MM.1S (cell line): ENCODE data around the gene MYH11.

Source experiments
- DNase-seq: peaks from one replicate; pipeline ENCODE4 v3.0.0-alpha.2; 2015
- H2AFZ ChIP-seq: fragments of 300-600 bp; sonication (generic); 2 replicates; pipeline ENCODE4 v1.6.0; 2016; ENCODE audit warnings: antibody characterized with exemption, low read length
- H3F3A ChIP-seq: fragments of 300-600 bp; sonication (generic); 2 replicates; pipeline ENCODE4 v1.6.1; 2016; ENCODE audit warnings: mild to moderate bottlenecking, antibody characterized with exemption, low read length, moderate library complexity, mixed read lengths; ENCODE audit not compliant: insufficient read depth
- H3K27ac ChIP-seq: fragments of 300-600 bp; sonication (generic); 2 replicates; pipeline ENCODE4 v1.5.1; 2016; ENCODE audit warnings: mild to moderate bottlenecking, low read length
- H3K27me3 ChIP-seq: fragments of 300-600 bp; sonication (generic); replicated peaks from 2 replicates; pipeline ENCODE4 v1.6.0; 2016; ENCODE audit warnings: low read length; ENCODE audit not compliant: insufficient read depth
- H3K36me3 ChIP-seq: fragments of 300-600 bp; sonication (generic); replicated peaks from 2 replicates; pipeline ENCODE4 v1.6.1; 2016; ENCODE audit warnings: mild to moderate bottlenecking, low read length, mixed read lengths; ENCODE audit not compliant: insufficient read depth
- H3K4me1 ChIP-seq: fragments of 300-600 bp; sonication (generic); 2 replicates; pipeline ENCODE4 v1.6.1; 2016; ENCODE audit warnings: low read length, mixed read lengths
- H3K4me2 ChIP-seq: fragments of 300-600 bp; sonication (generic); 2 replicates; pipeline ENCODE4 v1.6.0; 2016; ENCODE audit warnings: low read depth, low read length
- H3K4me3 ChIP-seq: fragments of 300-600 bp; sonication (generic); 2 replicates; pipeline ENCODE4 v1.5.1; 2016; ENCODE audit warnings: low read length, mixed read lengths
- H3K79me2 ChIP-seq: fragments of 300-600 bp; sonication (generic); 2 replicates; pipeline ENCODE4 v1.6.1; 2016; ENCODE audit warnings: mixed run types, low read length, mixed read lengths
- H3K9ac ChIP-seq: fragments of 300-600 bp; sonication (generic); 2 replicates; pipeline ENCODE4 v1.6.1; 2016; ENCODE audit warnings: low read length, mixed read lengths
- H3K9me2 ChIP-seq: fragments of 300-600 bp; sonication (generic); replicated peaks from 2 replicates; pipeline ENCODE4 v1.6.1; 2016; ENCODE audit warnings: mild to moderate bottlenecking, low read length, mixed read lengths; ENCODE audit not compliant: insufficient read depth
- H3K9me3 ChIP-seq: fragments of 300-600 bp; sonication (generic); replicated peaks from 2 replicates; pipeline ENCODE4 v1.6.1; 2016; ENCODE audit warnings: mild to moderate bottlenecking, low read length, mixed read lengths; ENCODE audit not compliant: insufficient read depth
- H4K20me1 ChIP-seq: fragments of 300-600 bp; sonication (generic); 2 replicates; pipeline ENCODE4 v1.6.1; 2016; ENCODE audit warnings: mild to moderate bottlenecking, low read length, moderate library complexity, mixed read lengths; ENCODE audit not compliant: insufficient read depth
- CTCF ChIP-seq: fragments of 300-600 bp; sonication (generic); IDR thresholded peaks from 2 replicates; pipeline ENCODE4 v1.5.1; 2016; ENCODE audit warnings: antibody characterized with exemption, low read length, mixed read lengths
- EZH2 ChIP-seq: fragments of 300-600 bp; sonication (generic); optimal IDR thresholded peaks from 2 replicates; pipeline ENCODE3; 2017; ENCODE audit warnings: low read depth, mild to moderate bottlenecking, antibody characterized with exemption, low read length, mixed read lengths
- EZH2phosphoT487 ChIP-seq: fragments of 300-600 bp; sonication (generic); IDR thresholded peaks from 2 replicates; pipeline ENCODE4 v1.6.1; 2018; ENCODE audit warnings: antibody characterized with exemption, low read length

Gene MYH11

DNA sequence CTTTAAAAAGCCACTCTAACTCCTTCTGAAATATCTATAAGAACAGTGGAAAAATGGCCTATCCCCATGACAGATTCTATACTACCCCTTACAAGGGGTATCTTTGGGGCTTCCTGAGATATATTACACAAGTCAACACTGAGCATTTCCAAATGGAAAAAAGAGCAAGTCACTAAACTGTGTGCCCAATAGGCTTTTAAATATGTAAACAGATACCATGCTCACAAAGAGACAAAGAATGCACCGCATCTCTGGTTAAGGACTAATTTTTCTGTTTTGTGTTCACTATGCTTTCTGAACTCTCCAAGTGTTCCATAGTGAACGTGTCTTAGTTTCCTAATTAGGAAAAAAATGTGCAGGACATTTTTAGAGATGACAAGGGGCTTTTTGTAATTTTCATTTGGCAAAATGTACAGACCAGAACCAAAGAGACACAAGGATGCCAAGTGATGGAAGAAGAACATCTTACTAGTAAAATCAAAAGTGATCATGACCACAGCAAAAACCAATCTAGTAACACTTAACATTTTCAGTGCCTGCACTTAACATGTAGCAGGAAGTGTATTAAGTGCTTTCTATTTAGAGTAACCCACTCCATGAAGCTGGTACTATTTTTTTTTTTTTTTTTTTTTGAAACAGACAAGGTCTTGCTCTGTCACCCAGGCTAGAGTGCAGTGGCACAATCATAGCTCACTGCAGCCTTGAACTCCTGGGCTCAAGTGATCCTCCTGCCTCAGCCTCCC, 21.5 kb downstream of the MYH11 start:
- Histone ChIP-seq H3K9me2 (no peaks in the 10 kb centered on the region), H3K9ac (no peak overlapping the region), H3K4me1 (no peaks in the 10 kb centered on the region), H3K4me2 (no peak overlapping the region), H3K4me3 (no peak overlapping the region), H3K27me3 (no peaks in the 10 kb centered on the region), H3K27ac (no peak overlapping the region), H4K20me1 (no peaks in the 10 kb centered on the region), H3K9me3 (no peaks in the 10 kb centered on the region), H3K79me2 (no peaks in the 10 kb centered on the region), H3K36me3 (no peaks in the 10 kb centered on the region), H2AFZ (no peak overlapping the region), H3F3A (no peaks in the 10 kb centered on the region)
- no peak for DNase-seq
- TF ChIP-seq CTCF (no peak), EZH2phosphoT487 (no peak), EZH2 (no peak)

- Histone ChIP-seq H3K27me3 (no peaks in the 10 kb centered on the region), H3F3A (no peaks in the 10 kb centered on the region), H3K36me3 (no peaks in the 10 kb centered on the region), H3K9me3 (no peaks in the 10 kb centered on the region), H3K4me2 (no peak overlapping the region), H3K9me2 (no peaks in the 10 kb centered on the region), H3K79me2 (no peaks in the 10 kb centered on the region), H3K4me1 (no peaks in the 10 kb centered on the region), H3K9ac (no peak overlapping the region), H3K27ac (no peak overlapping the region), H3K4me3 (no peak overlapping the region), H4K20me1 (no peaks in the 10 kb centered on the region), H2AFZ (no peak overlapping the region)
- TF ChIP-seq EZH2phosphoT487, result no peak
- no peak for TF ChIP-seq CTCF
- TF ChIP-seq EZH2, result no peak
- no peak for DNase-seq
These were observed 22.3 kb downstream of the MYH11 start for GRCh38 chr16:15834502-15834901.

GRCh38 chr16:15833541-15833940, 23.3 kb downstream of the MYH11 start:
- DNase-seq, result no peak
- Histone ChIP-seq H3K4me1 (no peaks in the 10 kb centered on the region), H3K36me3 (no peaks in the 10 kb centered on the region), H3K27me3 (no peaks in the 10 kb centered on the region), H3K4me3 (no peak overlapping the region), H3K79me2 (no peaks in the 10 kb centered on the region), H3F3A (no peaks in the 10 kb centered on the region), H3K9me3 (no peaks in the 10 kb centered on the region), H4K20me1 (no peaks in the 10 kb centered on the region), H2AFZ (no peak overlapping the region), H3K27ac (no peak overlapping the region), H3K4me2 (no peak overlapping the region), H3K9me2 (no peaks in the 10 kb centered on the region), H3K9ac (no peak overlapping the region)
- TF ChIP-seq EZH2phosphoT487, result no peak
- TF ChIP-seq CTCF, result no peak
